HFFc6 (cell line): ENCODE measurements around the gene PNPLA1. TPM values are rescaled to one million over a fixed set of nuclear protein-coding genes. Genes with fewer than 3 reads are reported as not detected.

Experiments used
- DNase-seq: peaks from one replicate; pipeline ENCODE4 v3.0.0-alpha.2; 2018
- H3K27ac Mint-ChIP-seq: 2 replicates; pipeline ENCODE4 v1.8.0; 2020; ENCODE audit warnings: mild to moderate bottlenecking, mixed read lengths
- H3K27me3 Mint-ChIP-seq: 2 replicates; pipeline ENCODE4 v1.8.0; 2021; ENCODE audit warnings: mild to moderate bottlenecking, moderate library complexity, mixed read lengths; ENCODE audit not compliant: insufficient read depth
- H3K36me3 Mint-ChIP-seq: 2 replicates; pipeline ENCODE4 v1.8.0; 2021; ENCODE audit warnings: low read depth, mixed read lengths
- H3K4me1 Mint-ChIP-seq: 2 replicates; pipeline ENCODE4 v1.8.0; 2020; ENCODE audit warnings: low read depth, mixed read lengths
- H3K4me3 Mint-ChIP-seq: 2 replicates; pipeline ENCODE4 v1.8.0; 2020; ENCODE audit warnings: mild to moderate bottlenecking, moderate library complexity, mixed read lengths
- H3K9me3 Mint-ChIP-seq: 2 replicates; pipeline ENCODE4 v1.8.0; 2020; ENCODE audit warnings: mild to moderate bottlenecking, mixed read lengths
- CTCF ChIP-seq: fragments of 200-600 bp; sonication (generic); IDR thresholded peaks from 2 replicates; pipeline ENCODE4 v1.5.0; 2021; ENCODE audit warnings: antibody characterized with exemption, mild to moderate bottlenecking
- total RNA-seq, 6 experiments: library from RNA; stranded (reverse); fragmentation: NEBNext Ultra II Directional; extraction: Animal tissue kit (Norgen Biotek cat#: 25700); gene quantifications; 2 replicates in 1 of 6; 3 replicates in 5 of 6; pipeline ENCODE4 v1.2.3, GENCODE V29; 2021

Gene PNPLA1
- total RNA-seq, 6 experiments from 2014 or later = not detected

GRCh38 chr6:36317623-36318022 is 47.8 kb downstream of the PNPLA1 start:
- Mint-ChIP-seq H3K9me3 (no peaks in the 10 kb centered on the region), H3K27me3 (peaks cover 55% of the 10 kb centered on the region), H3K27ac (no peak overlapping the region), H3K36me3 (no peaks in the 10 kb centered on the region), H3K4me3 (no peak overlapping the region), H3K4me1 (peaks cover 6% of the 10 kb centered on the region; the same call in 1 of the 2 replicates)
- TF ChIP-seq CTCF = no peak
- no peak for DNase-seq

GRCh38 chr6:36318690-36319435 is 49.0 kb downstream of the PNPLA1 start:
- H3K4me1 Mint-ChIP-seq = peaks cover 6% of the 10 kb centered on the region; the same call in 1 of the 2 replicates
- H3K9me3 Mint-ChIP-seq = no peaks in the 10 kb centered on the region
- H3K27ac Mint-ChIP-seq = no peak overlapping the region

GRCh38 chr6:36319436-36319762 is 49.5 kb downstream of the PNPLA1 start:
- peaks cover 1% of the 10 kb centered on the region; the same call in 1 of the 2 replicates for H3K4me1 Mint-ChIP-seq
- peaks cover 58% of the 10 kb centered on the region for H3K27me3 Mint-ChIP-seq
- no peaks in the 10 kb centered on the region for H3K36me3 Mint-ChIP-seq
- H3K4me3 Mint-ChIP-seq = no peak overlapping the region
- H3K9me3 Mint-ChIP-seq = no peaks in the 10 kb centered on the region
- TF ChIP-seq CTCF = no peak
- no peak for DNase-seq
- no peak overlapping the region for H3K27ac Mint-ChIP-seq

More at GRCh38 chr6:36318690-36319435, 49.0 kb downstream of the PNPLA1 start:
- H3K36me3 Mint-ChIP-seq = no peaks in the 10 kb centered on the region
- no peak for DNase-seq
- no peak overlapping the region for H3K4me3 Mint-ChIP-seq
- peaks cover 60% of the 10 kb centered on the region for H3K27me3 Mint-ChIP-seq
- no peak for TF ChIP-seq CTCF

- Mint-ChIP-seq H3K9me3 (no peaks in the 10 kb centered on the region), H3K27ac (no peak overlapping the region), H3K4me3 (no peak overlapping the region), H3K27me3 (peaks cover 61% of the 10 kb centered on the region), H3K36me3 (no peaks in the 10 kb centered on the region), H3K4me1 (no peaks in the 10 kb centered on the region)
- DNase-seq = no peak
- TF ChIP-seq CTCF = no peak
These were observed 50.0 kb downstream of the PNPLA1 start for GRCh38 chr6:36319821-36320220.

- Mint-ChIP-seq H3K27ac (no peak overlapping the region), H3K36me3 (no peaks in the 10 kb centered on the region)
- no peak for DNase-seq
These were observed 50.6 kb downstream of the PNPLA1 start for GRCh38 chr6:36320475-36320874.

More at GRCh38 chr6:36320475-36320874, 50.6 kb downstream of the PNPLA1 start:
- H3K4me3 Mint-ChIP-seq = no peak overlapping the region
- H3K9me3 Mint-ChIP-seq = no peaks in the 10 kb centered on the region
- no peaks in the 10 kb centered on the region for H3K4me1 Mint-ChIP-seq
- TF ChIP-seq CTCF = no peak
- peaks cover 59% of the 10 kb centered on the region for H3K27me3 Mint-ChIP-seq
